Measurements from ENCODE around the gene CCDC57.

Gene CCDC57

GRCh38 chr17:82129095-82129494, 83.5 kb downstream of the CCDC57 start:
- H3K4me3 ChIP-seq (ENCODE audit: low read depth, low read length): no peak overlapping the region
- TF ChIP-seq, protein P1, sequence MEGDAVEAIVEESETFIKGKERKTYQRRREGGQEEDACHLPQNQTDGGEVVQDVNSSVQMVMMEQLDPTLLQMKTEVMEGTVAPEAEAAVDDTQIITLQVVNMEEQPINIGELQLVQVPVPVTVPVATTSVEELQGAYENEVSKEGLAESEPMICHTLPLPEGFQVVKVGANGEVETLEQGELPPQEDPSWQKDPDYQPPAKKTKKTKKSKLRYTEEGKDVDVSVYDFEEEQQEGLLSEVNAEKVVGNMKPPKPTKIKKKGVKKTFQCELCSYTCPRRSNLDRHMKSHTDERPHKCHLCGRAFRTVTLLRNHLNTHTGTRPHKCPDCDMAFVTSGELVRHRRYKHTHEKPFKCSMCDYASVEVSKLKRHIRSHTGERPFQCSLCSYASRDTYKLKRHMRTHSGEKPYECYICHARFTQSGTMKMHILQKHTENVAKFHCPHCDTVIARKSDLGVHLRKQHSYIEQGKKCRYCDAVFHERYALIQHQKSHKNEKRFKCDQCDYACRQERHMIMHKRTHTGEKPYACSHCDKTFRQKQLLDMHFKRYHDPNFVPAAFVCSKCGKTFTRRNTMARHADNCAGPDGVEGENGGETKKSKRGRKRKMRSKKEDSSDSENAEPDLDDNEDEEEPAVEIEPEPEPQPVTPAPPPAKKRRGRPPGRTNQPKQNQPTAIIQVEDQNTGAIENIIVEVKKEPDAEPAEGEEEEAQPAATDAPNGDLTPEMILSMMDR (IDR thresholded peaks at IDR 0.05; ENCODE audit: low read depth, low read length): no peak

DNA sequence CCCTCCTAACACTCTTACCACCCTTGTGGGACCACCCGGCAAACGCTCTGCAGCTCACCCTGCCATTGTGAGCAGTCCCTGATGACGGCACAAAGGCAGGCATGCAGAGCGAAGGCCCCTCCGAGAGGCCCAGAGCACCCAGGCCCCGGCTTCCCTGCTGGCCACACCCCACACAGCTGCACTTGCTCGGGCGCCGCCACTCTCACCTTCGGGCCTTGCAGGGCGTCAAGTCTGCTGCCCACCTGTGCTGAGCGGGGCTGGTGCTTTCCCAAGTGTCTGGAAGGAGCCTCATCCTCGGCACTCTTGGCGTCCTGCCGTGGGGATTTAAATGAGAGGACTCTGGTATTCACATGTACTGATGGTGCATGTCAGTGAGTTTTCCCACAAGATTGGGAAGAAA, 84.4 kb downstream of the CCDC57 start:
- H3K4me3 ChIP-seq (ENCODE audit: low read depth, low read length): no peak overlapping the region
- TF ChIP-seq, protein P1 (IDR thresholded peaks at IDR 0.05; ENCODE audit: low read depth, low read length): no peak

- TF ChIP-seq, protein P1 (IDR thresholded peaks at IDR 0.05; ENCODE audit: low read depth, low read length): no peak
- no peak overlapping the region for H3K4me3 ChIP-seq (ENCODE audit: low read depth, low read length)
These were observed 84.9 kb downstream of the CCDC57 start for GRCh38 chr17:82127704-82128103.

DNA sequence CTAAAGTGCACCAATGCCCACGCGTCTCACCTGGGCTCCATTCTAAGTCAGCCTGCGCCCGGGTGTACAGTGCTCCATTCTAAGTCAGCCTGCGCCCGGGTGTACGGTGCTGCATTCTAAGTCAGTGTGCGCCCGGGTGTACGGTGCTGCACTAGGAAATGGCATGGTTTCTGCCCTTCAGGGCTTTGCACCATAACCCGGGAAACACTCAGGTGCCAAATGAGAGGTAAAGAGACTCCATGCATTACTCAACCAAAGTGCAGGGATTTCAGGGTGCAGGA, 85.4 kb downstream of the CCDC57 start:
- TF ChIP-seq, protein P1 (IDR thresholded peaks at IDR 0.05; ENCODE audit: low read depth, low read length): no peak
- H3K4me3 ChIP-seq (ENCODE audit: low read depth, low read length): no peak overlapping the region

DNA sequence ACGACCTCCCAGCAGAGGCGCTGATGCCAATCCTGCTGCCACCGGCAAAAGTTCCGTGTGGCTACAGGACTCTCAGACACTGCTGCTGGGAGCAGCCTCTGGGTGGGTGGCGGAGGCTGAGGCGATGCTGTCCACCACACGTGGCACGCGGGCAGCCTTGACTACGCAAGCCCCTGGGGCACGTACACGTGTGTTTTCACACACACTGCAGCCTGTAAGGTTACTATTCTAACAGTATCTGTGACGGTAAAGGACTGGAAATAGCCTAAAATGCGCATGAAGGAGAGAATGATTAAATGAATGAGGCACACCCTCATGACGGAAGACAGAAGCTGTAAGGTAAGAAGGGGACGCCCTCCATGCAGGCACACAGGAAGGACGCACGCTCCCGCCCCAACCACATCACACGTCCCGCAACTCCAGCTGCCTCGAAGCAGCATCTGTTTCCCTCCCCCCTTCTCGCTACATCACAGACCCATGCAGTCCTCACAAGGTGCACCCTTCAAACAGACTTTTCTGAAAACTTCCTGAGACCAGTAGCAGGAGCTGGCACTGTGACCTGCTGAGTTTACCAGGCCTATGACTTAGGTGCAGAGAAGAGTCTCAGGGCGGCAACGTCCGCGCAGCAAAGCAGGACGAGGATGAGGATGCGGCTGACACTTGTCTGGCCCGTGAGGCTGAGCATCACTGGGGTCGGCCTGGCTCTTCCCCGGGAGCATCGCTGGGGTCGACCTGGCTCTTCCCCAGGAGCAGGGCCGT, 85.9 kb downstream of the CCDC57 start:
- H3K4me3 ChIP-seq (ENCODE audit: low read depth, low read length): no peak overlapping the region
- TF ChIP-seq, protein P1 (IDR thresholded peaks at IDR 0.05; ENCODE audit: low read depth, low read length): no peak

GRCh38 chr17:82124101-82124500, 88.5 kb downstream of the CCDC57 start:
- TF ChIP-seq, protein P1 (IDR thresholded peaks at IDR 0.05; ENCODE audit: low read depth, low read length): no peak
- H3K4me3 ChIP-seq (ENCODE audit: low read depth, low read length): no peak overlapping the region

GRCh38 chr17:82121660-82122629, 90.7 kb downstream of the CCDC57 start:
- TF ChIP-seq, protein P1 (IDR thresholded peaks at IDR 0.05; ENCODE audit: low read depth, low read length): no peak

More at GRCh38 chr17:82121660-82122629, 90.7 kb downstream of the CCDC57 start:
- no peak overlapping the region for H3K4me3 ChIP-seq (ENCODE audit: low read depth, low read length)

All from WI38 (cell line).